K562 (cell line): ENCODE data around the gene HOXD1. TPM values are rescaled to one million over a fixed set of nuclear protein-coding genes. Genes with fewer than 3 reads are reported as not detected.
A peak's percentile ranks its signal among the peaks of the same experiment; 100 is the strongest.

Source experiments
- ATAC-seq: fragments of 200-7000 bp; cut with Tn5 transposase; 3 replicates; pipeline ENCODE4 v1.9.1; 2020; ENCODE audit warnings: moderate library complexity
- BruUV-seq: library from RNA; stranded (reverse); fragments of 400-500 nt; replicated peaks from 2 replicates; lab custom pipeline; 2021; lab: Mats Ljungman, UMichigan
- CTCF ChIA-PET: fragments of 300-600 bp; formaldehyde crosslinking; extraction: SDS; loops from one replicate; lab custom pipeline; 2021; ENCODE audit warnings: low intra/inter-chr PET ratio; lab: Yijun Ruan, JAX
- POLR2A ChIA-PET: fragments of 300-600, 350-650 bp; sonication (Branson Sonifier 250); formaldehyde crosslinking; extraction: SDS; loops from one replicate; lab custom pipeline; 2021; ENCODE audit warnings: antibody characterized with exemption, inconsistent platforms; lab: Yijun Ruan, JAX
- DNase-seq, 4 experiments: peaks; one replicate each; pipeline versions ENCODE4 v3.0.0 to v3.0.0-alpha.2; 2011 to 2018; ENCODE audit warnings: low spot score in 3 of 4, mixed read lengths in 3 of 4; ENCODE audit errors: extremely low read depth in 1 of 4
- FAIRE-seq: peaks from 2 replicates; lab custom pipeline; 2011; peaks lifted over from hg19 to GRCh38; lab: Jason Lieb, UNC
- H2AFZ ChIP-seq: 2 replicates; pipeline ENCODE4 v1.6.0; 2011; ENCODE audit warnings: low read depth, low read length, control low read depth, inconsistent platforms
- H3K27ac ChIP-seq: fragments of 200-600 bp; 3 replicates; pipeline ENCODE4 v1.8.0; 2011; ENCODE audit warnings: low read depth, mild to moderate bottlenecking, control low read depth, inconsistent platforms, low read length, moderate library complexity, mixed read lengths; ENCODE audit errors: extremely low read depth
- H3K27me3 ChIP-seq, 2 experiments: fragments of 300-600 bp in 1 of 2; 2 replicates in 1 of 2; 3 replicates in 1 of 2; pipeline versions ENCODE4 v1.6.0 to v1.8.0; 2011; ENCODE audit warnings: inconsistent platforms in 2 of 2, low read length in 2 of 2, mild to moderate bottlenecking in 1 of 2, mixed read lengths in 1 of 2, moderate library complexity in 1 of 2; ENCODE audit not compliant: control insufficient read depth in 2 of 2, insufficient read depth in 2 of 2
- H3K36me3 ChIP-seq: fragments of 300-600 bp; 3 replicates; pipeline ENCODE4 v1.8.0; 2011; ENCODE audit warnings: mild to moderate bottlenecking, low read length, inconsistent platforms; ENCODE audit not compliant: control insufficient read depth, insufficient read depth
- H3K4me1 ChIP-seq, 2 experiments: fragments of 200-600 bp in 1 of 2; replicated peaks in 1 of 2; 2 replicates in 1 of 2; 3 replicates in 1 of 2; pipeline versions ENCODE4 v1.5.1 to v1.8.0; 2011; ENCODE audit warnings: inconsistent platforms in 2 of 2, low read length in 2 of 2, mild to moderate bottlenecking in 1 of 2, mixed read lengths in 1 of 2, moderate library complexity in 1 of 2; ENCODE audit not compliant: control insufficient read depth in 2 of 2, insufficient read depth in 2 of 2
- H3K4me2 ChIP-seq: 2 replicates; pipeline ENCODE4 v1.6.1; 2011; ENCODE audit warnings: low read length, control low read depth, inconsistent platforms, mixed read lengths; ENCODE audit not compliant: insufficient read depth
- H3K4me3 ChIP-seq: fragments of 200-600 bp; sonication (generic), shearing (Covaris generic); 2 replicates; pipeline ENCODE4 v1.5.1; 2016; ENCODE audit warnings: control low read depth, inconsistent platforms
- H3K79me2 ChIP-seq: fragments of 200-600 bp; 3 replicates; pipeline ENCODE4 v1.8.0; 2011; ENCODE audit warnings: low read length, inconsistent platforms; ENCODE audit not compliant: control insufficient read depth, insufficient read depth
- H3K9ac ChIP-seq, 2 experiments: 2 replicates each; pipeline versions ENCODE4 v1.6.0 to v1.6.1; 2011; ENCODE audit warnings: low read depth in 2 of 2, low read length in 2 of 2, control low read depth in 1 of 2, inconsistent platforms in 1 of 2, mild to moderate bottlenecking in 1 of 2, mixed read lengths in 1 of 2; ENCODE audit not compliant: insufficient read depth in 1 of 2
- H3K9me1 ChIP-seq: one replicate; pipeline ENCODE4 v1.6.0; 2011; ENCODE audit warnings: inconsistent platforms, mild to moderate bottlenecking, low read length, moderate library complexity; ENCODE audit not compliant: control insufficient read depth, insufficient read depth
- H3K9me3 ChIP-seq: replicated peaks from 2 replicates; pipeline ENCODE4 v1.5.1; 2011; ENCODE audit warnings: low read depth, low read length, inconsistent platforms; ENCODE audit not compliant: control insufficient read depth, insufficient read depth
- H4K20me1 ChIP-seq: replicated peaks from 2 replicates; pipeline ENCODE4 v1.6.1; 2011; ENCODE audit warnings: low read length, inconsistent platforms, mixed read lengths; ENCODE audit not compliant: control insufficient read depth, insufficient read depth
- ARID1B ChIP-seq: fragments of 450-650 bp; IDR thresholded peaks from 2 replicates; pipeline ENCODE4 v1.6.1; 2016; ENCODE audit warnings: antibody characterized with exemption, mild to moderate bottlenecking, inconsistent platforms
- CBX8 ChIP-seq: fragments of 200-600 bp; sonication (generic); IDR thresholded peaks from 2 replicates; pipeline ENCODE4 v1.6.1; 2012; ENCODE audit warnings: borderline replicate concordance, mixed run types, low read depth, mild to moderate bottlenecking, moderate library complexity, mixed read lengths, low read length, control low read depth, inconsistent platforms; ENCODE audit not compliant: poor library complexity, severe bottlenecking; ENCODE audit errors: extremely low read depth
- EZH2 ChIP-seq: IDR thresholded peaks from 2 replicates; pipeline ENCODE4 v1.6.1; 2012; ENCODE audit warnings: low read depth, mild to moderate bottlenecking, inconsistent platforms, low read length, borderline replicate concordance
- NFE2L1 ChIP-seq: fragments of 450-650 bp; IDR thresholded peaks from 2 replicates; pipeline ENCODE4 v1.6.1; 2016; ENCODE audit warnings: missing genetic modification characterization, low read depth, mild to moderate bottlenecking, missing compliant biosample characterization, moderate library complexity, borderline replicate concordance
- PHTF2 ChIP-seq: fragments of 250-450 bp; sonication (Bioruptor Pico); IDR thresholded peaks from 2 replicates; pipeline ENCODE4 v1.5.0; 2021; ENCODE audit warnings: mild to moderate bottlenecking
- SETDB1 ChIP-seq: IDR thresholded peaks from one replicate; pipeline ENCODE4 v1.6.1; 2012; ENCODE audit warnings: low read length, control low read depth, inconsistent platforms
- WGBS: fragments of 100-300 bp; shearing (Covaris generic); methylation state at CpG from one replicate; pipeline ENCODE4 v1.1.6; 2016; ENCODE audit warnings: low coverage, mixed read lengths; ENCODE audit not compliant: insufficient coverage; ENCODE audit errors: missing lambda C conversion rate; 5-methylcytosine and 5-hydroxymethylcytosine counted together
- in situ Hi-C: fragments of 300-500 bp; cut with MboI; formaldehyde crosslinking; loops from 4 replicates; pipeline ENCODE4 v1.15.0; 2018; ENCODE audit warnings: inconsistent platforms, mixed read lengths
- intact Hi-C: fragments of 100-400 bp; cut with micrococcal nuclease; formaldehyde crosslinking; loops from 2 replicates; pipeline ENCODE4 v1.14.2; 2022
- polyA plus RNA-seq, 8 experiments: library from polyadenylated mRNA; depleted of rRNA in 4 of 8; stranded (reverse) in 5 of 8; unstranded in 3 of 8; fragments of >200 nt; fragmentation: Nextera tagmentation in 2 of 8; fragmentation: Illumina TruSeq in 1 of 8; extraction: Ambion mirVana in 2 of 8; extraction: Trizol in 1 of 8; gene quantifications; 2 replicates each; pipeline versions ENCODE4 v1.2.1 to v1.2.3, GENCODE V29; 2011 to 2014; ENCODE audit warnings: inconsistent platforms in 1 of 8, missing spikeins in 1 of 8
- total RNA-seq, 7 experiments: library from RNA; depleted of rRNA in 6 of 7; stranded (reverse); fragments of >200 nt in 6 of 7; fragmentation: Illumina TruSeq in 2 of 7; extraction: Trizol in 2 of 7; gene quantifications; 2 replicates each; pipeline versions ENCODE4 v1.2.1 to v1.2.3, GENCODE V29; 2011 to 2021; ENCODE audit warnings: low replicate concordance in 1 of 7
- TF ChIP-seq, protein P1 (sequence below): sonication (generic); formaldehyde crosslinking; IDR thresholded peaks from 2 replicates; pipeline ENCODE4 v1.4.0; 2020; ENCODE audit warnings: mild to moderate bottlenecking, missing genetic modification reagents
- TF ChIP-seq, protein P2 (sequence below): fragments of 450-650 bp; IDR thresholded peaks from 2 replicates; pipeline ENCODE4 v1.6.1; 2016; ENCODE audit warnings: antibody characterized with exemption
- TF ChIP-seq, protein P3 (sequence below): fragments of 450-650 bp; IDR thresholded peaks from 2 replicates; pipeline ENCODE4 v1.6.1; 2016; ENCODE audit warnings: low read depth, mild to moderate bottlenecking, moderate library complexity

HOXD1 gene
- total and polyA plus RNA-seq, 9 of the 15 experiments (the other 6 are each of a cell fraction or from before 2014, with no cell fraction given) = not detected

DNA sequence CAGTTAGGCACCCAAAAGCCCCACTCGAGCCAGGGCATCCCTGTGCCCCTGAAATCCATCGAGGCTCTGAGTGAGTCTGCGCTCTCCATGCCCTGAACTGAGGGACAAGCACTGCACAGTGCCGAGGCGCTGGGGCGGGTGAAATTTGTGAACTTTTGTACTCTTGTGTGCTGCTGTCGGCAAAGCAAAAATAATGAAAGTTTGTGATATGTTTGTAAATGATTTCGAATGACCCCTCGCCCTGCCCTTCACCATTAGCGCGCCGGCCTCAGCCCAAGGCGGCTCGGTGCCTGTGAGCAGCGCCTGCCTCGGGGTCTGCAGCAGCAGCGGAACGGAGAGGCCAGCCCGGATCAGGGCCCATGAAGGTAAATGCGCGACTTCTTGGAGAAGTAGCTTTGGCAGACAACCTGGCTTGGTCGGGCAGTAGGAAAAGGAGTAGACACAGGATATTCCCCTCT is 39.0 kb upstream of the HOXD1 start:
- no peak overlapping the region for H3K4me3 ChIP-seq
- in situ Hi-C loops = loop anchor here (25.0 kb wide), 2 partner anchors 663 to 1613 kb away; no protein-coding TSS in a partner anchor
- H3K4me1 ChIP-seq = peaks cover 0 to 10% of the 10 kb centered on the region in 2 experiments; a peak in 1 of 5 replicates
- H3K9ac ChIP-seq = no peak overlapping the region
- TF ChIP-seq EZH2 = 0 out of 2 replicates have a peak, but pooled peaks have one; percentile 24
- TF ChIP-seq CBX8 = no peak
- TF ChIP-seq, all 486 proteins: peak for 1
- no peak overlapping the region for H3K4me2 ChIP-seq
- CTCF ChIA-PET = no interaction called here
- H4K20me1 ChIP-seq = no peaks in the 10 kb centered on the region; the same call in 1 of the 2 replicates
- FAIRE-seq (no peak), DNase-seq (no peak), ATAC-seq (no peak; the same call in 2 of the 3 replicates)
- H3K79me2 ChIP-seq = no peaks in the 10 kb centered on the region
- intact Hi-C loops = loop anchor here (10.0 kb wide), 2 partner anchors 225 to 1605 kb away; no protein-coding TSS in a partner anchor
- no TSS peak for BruUV-seq
- no peak overlapping the region for H2AFZ ChIP-seq
- no peaks in the 10 kb centered on the region for H3K9me3 ChIP-seq
- POLR2A ChIA-PET = no interaction called here
- no peaks in the 10 kb centered on the region for H3K9me1 ChIP-seq
- 0% methylated on average over 22 of the region's 22 CpGs for WGBS
- H3K27ac ChIP-seq = no peak overlapping the region
- no peaks in the 10 kb centered on the region for H3K36me3 ChIP-seq
- H3K27me3 ChIP-seq = peaks cover 63 to 73% of the 10 kb centered on the region in 2 experiments

DNA sequence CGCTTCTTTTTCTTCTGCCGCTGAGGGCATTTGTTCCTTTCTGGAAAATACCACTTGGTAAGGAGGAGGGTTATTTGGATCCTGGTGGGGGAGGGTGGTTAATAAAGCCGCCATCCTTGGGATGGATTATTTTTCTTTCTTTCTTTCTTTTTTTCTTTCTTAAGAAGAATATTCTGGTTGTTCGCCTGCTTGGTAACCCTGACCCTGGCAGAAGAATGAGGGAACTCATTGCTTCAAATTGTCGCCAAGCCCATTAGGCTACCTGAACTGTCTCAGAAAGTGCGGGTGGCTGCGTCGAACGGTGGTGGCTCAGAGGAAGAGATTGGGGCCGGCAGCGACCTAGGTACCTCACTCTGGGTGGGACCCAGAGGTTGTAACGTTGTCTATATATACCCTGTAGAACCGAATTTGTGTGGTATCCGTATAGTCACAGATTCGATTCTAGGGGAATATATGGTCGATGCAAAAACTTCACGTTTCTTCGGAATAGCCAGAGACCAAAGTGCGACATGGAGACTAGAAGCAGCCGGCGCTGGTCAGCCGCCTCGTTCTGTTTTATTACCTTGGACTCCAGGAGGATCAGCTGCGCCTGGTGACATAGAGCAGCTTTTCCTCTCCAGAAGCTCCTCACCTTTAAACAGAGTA is 38.4 kb upstream of the HOXD1 start:
- Histone ChIP-seq H2AFZ (no peak overlapping the region), H3K4me2 (no peak overlapping the region), H3K4me1 (peaks cover 0 to 10% of the 10 kb centered on the region in 2 experiments; a peak in 1 of 5 replicates), H3K9me1 (no peaks in the 10 kb centered on the region), H3K9me3 (no peaks in the 10 kb centered on the region), H3K4me3 (no peak overlapping the region), H3K27me3 (peaks cover 63 to 78% of the 10 kb centered on the region in 2 experiments)
- POLR2A ChIA-PET = interaction anchor here (1.1 to 1.3 kb wide), 2 partner anchors 12 to 25 kb away, joined by 3 read pairs; no protein-coding TSS in a partner anchor
- no peak for FAIRE-seq
- BruUV-seq = no TSS peak
- intact Hi-C loops = loop anchor here (10.0 kb wide), 2 partner anchors 225 to 1605 kb away; no protein-coding TSS in a partner anchor
- TF ChIP-seq EZH2 = peak; percentile 14; the same call in 1 of the 2 replicates
- TF ChIP-seq, protein P1, sequence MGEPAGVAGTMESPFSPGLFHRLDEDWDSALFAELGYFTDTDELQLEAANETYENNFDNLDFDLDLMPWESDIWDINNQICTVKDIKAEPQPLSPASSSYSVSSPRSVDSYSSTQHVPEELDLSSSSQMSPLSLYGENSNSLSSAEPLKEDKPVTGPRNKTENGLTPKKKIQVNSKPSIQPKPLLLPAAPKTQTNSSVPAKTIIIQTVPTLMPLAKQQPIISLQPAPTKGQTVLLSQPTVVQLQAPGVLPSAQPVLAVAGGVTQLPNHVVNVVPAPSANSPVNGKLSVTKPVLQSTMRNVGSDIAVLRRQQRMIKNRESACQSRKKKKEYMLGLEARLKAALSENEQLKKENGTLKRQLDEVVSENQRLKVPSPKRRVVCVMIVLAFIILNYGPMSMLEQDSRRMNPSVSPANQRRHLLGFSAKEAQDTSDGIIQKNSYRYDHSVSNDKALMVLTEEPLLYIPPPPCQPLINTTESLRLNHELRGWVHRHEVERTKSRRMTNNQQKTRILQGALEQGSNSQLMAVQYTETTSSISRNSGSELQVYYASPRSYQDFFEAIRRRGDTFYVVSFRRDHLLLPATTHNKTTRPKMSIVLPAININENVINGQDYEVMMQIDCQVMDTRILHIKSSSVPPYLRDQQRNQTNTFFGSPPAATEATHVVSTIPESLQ (CRISPR knock-in tag) = no peak
- no peak for TF ChIP-seq SETDB1
- no peak for TF ChIP-seq PHTF2 (CRISPR knock-in tag)
- TF ChIP-seq NFE2L1 (tag) = no peak
- TF ChIP-seq, protein P2, sequence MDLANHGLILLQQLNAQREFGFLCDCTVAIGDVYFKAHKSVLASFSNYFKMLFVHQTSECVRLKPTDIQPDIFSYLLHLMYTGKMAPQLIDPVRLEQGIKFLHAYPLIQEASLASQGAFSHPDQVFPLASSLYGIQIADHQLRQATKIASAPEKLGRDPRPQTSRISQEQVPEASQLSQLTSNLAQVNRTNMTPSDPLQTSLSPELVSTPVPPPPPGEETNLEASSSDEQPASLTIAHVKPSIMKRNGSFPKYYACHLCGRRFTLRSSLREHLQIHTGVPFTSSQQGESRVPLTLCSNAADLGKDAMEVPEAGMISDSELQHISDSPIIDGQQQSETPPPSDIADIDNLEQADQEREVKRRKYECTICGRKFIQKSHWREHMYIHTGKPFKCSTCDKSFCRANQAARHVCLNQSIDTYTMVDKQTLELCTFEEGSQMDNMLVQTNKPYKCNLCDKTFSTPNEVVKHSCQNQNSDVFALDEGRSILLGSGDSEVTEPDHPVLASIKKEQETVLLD = no peak
- no peak for TF ChIP-seq ARID1B
- TF ChIP-seq, protein P3, sequence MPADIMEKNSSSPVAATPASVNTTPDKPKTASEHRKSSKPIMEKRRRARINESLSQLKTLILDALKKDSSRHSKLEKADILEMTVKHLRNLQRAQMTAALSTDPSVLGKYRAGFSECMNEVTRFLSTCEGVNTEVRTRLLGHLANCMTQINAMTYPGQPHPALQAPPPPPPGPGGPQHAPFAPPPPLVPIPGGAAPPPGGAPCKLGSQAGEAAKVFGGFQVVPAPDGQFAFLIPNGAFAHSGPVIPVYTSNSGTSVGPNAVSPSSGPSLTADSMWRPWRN = no peak
- TF ChIP-seq, all 486 proteins: peak for 1
- H4K20me1 ChIP-seq = no peaks in the 10 kb centered on the region; the same call in 1 of the 2 replicates
- no peaks in the 10 kb centered on the region for H3K79me2 ChIP-seq
- H3K27ac ChIP-seq = no peak overlapping the region
- H3K36me3 ChIP-seq = no peaks in the 10 kb centered on the region
- 3% methylated on average over 23 of the region's 24 CpGs for WGBS
- CTCF ChIA-PET = no interaction called here
- DNase-seq = no peak
- H3K9ac ChIP-seq = no peak overlapping the region
- no peak for ATAC-seq
- in situ Hi-C loops = loop anchor here (25.0 kb wide), 2 partner anchors 662 to 1612 kb away; no protein-coding TSS in a partner anchor
